ENCODE data around the gene PALB2. TPM values are rescaled to one million over a fixed set of nuclear protein-coding genes. Genes with fewer than 3 reads are reported as not detected.
A peak's percentile ranks its signal among the peaks of the same experiment; 100 is the strongest.

Gene PALB2
- total RNA-seq, 1 donor from 2014 or later: 18.5 TPM

GRCh38 chr16:23679986-23680336, 38.9 kb upstream of the PALB2 start:
- no peak for DNase-seq (ENCODE audit: low read depth)
- H3K27me3 ChIP-seq (ENCODE audit: control insufficient read depth, insufficient read depth, low read length): no peaks in the 10 kb centered on the region
- peak overlapping the region; percentile 64 for H3K4me3 ChIP-seq (ENCODE audit: low read depth, low read length)
- H3K36me3 ChIP-seq (ENCODE audit: control insufficient read depth, insufficient read depth, low read length): no peaks in the 10 kb centered on the region
- TF ChIP-seq CTCF (IDR thresholded peaks at IDR 0.05; ENCODE audit: insufficient read depth, low read length, poor library complexity, severe bottlenecking): no peak

- no peaks in the 10 kb centered on the region for H3K36me3 ChIP-seq (ENCODE audit: control insufficient read depth, insufficient read depth, low read length)
- no peak for DNase-seq (ENCODE audit: low read depth)
- no peaks in the 10 kb centered on the region for H3K27me3 ChIP-seq (ENCODE audit: control insufficient read depth, insufficient read depth, low read length)
- TF ChIP-seq CTCF (IDR thresholded peaks at IDR 0.05; ENCODE audit: insufficient read depth, low read length, poor library complexity, severe bottlenecking): no peak
- H3K4me3 ChIP-seq (ENCODE audit: low read depth, low read length): peak overlapping the region; percentile 64
Observed at GRCh38 chr16:23679274-23679985, 38.3 kb upstream of the PALB2 start.

- DNase-seq (ENCODE audit: low read depth): peak; percentile 44
- Histone ChIP-seq H3K27me3 (ENCODE audit: control insufficient read depth, insufficient read depth, low read length) (no peaks in the 10 kb centered on the region), H3K4me3 (ENCODE audit: low read depth, low read length) (peak within 1 kb of the TSS; percentile 64), H3K36me3 (ENCODE audit: control insufficient read depth, insufficient read depth, low read length) (no peaks in the 10 kb centered on the region)
- peak; percentile 58 for TF ChIP-seq CTCF (IDR thresholded peaks at IDR 0.05; ENCODE audit: insufficient read depth, low read length, poor library complexity, severe bottlenecking)
Observed at GRCh38 chr16:23678430-23679273, 37.5 kb upstream of the PALB2 start, which contains the start of gene PLK1. Gene PLK1 (plus strand): TSS chr16:23678889. CDS start chr16:23678933, 44 bp downstream.

GRCh38 chr16:23676924-23677480, 35.9 kb upstream of the PALB2 start:
- TF ChIP-seq CTCF (IDR thresholded peaks at IDR 0.05; ENCODE audit: insufficient read depth, low read length, poor library complexity, severe bottlenecking): no peak
- no peak for DNase-seq (ENCODE audit: low read depth)
- no peaks in the 10 kb centered on the region for H3K36me3 ChIP-seq (ENCODE audit: control insufficient read depth, insufficient read depth, low read length)
- H3K4me3 ChIP-seq (ENCODE audit: low read depth, low read length): no peak overlapping the region
- H3K27me3 ChIP-seq (ENCODE audit: control insufficient read depth, insufficient read depth, low read length): no peaks in the 10 kb centered on the region

GRCh38 chr16:23673971-23674614, 33.0 kb upstream of the PALB2 start:
- no peak for TF ChIP-seq CTCF (IDR thresholded peaks at IDR 0.05; ENCODE audit: insufficient read depth, low read length, poor library complexity, severe bottlenecking)
- no peaks in the 10 kb centered on the region for H3K27me3 ChIP-seq (ENCODE audit: control insufficient read depth, insufficient read depth, low read length)
- H3K4me3 ChIP-seq (ENCODE audit: low read depth, low read length): no peak overlapping the region
- no peaks in the 10 kb centered on the region for H3K36me3 ChIP-seq (ENCODE audit: control insufficient read depth, insufficient read depth, low read length)
- DNase-seq (ENCODE audit: low read depth): no peak

Measured in kidney epithelial cell (primary cell).